ENCODE data around the gene RAET1G. TPM values are rescaled to one million over a fixed set of nuclear protein-coding genes. Genes with fewer than 3 reads are reported as not detected.

The RAET1G gene
- total and polyA plus RNA-seq, 2 experiments from 2014 or later = 8.9 to 15.8 TPM

DNA sequence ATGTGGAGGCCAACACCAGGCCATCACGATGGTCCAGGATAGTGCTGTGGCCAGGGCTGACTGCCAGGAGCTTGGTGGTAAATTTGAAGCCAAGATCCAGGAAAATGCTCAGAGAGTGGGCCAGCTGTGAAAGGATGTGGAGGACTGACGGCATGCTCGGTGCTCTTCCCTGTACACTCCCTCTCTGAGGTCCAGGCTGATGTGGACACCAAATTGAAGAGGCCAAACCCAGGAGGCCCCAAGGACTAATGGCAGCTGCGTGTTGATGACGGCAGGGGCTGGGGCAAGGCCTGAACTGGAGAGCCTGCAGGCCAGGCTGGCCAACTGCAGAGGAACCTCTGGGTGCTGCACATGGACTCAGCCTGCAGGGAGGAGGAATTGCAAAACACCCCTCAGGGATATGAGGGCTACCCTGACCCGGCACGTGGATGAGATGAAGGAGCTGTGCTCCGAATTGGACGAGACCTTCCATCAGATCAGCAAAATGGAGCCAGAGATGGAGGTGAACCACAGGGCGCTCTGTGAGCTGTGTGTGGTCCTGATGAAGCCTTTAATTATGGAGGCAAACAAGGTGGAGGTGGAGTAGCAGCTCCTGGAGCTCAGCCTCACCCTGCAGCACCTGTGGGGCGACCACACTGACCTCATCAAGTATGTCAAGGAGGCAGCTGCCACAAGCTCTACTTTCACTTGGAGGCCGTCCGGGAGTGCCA, 18.1 kb downstream of the RAET1G start:
- H3K27me3 ChIP-seq (replicated peaks; ENCODE audit: insufficient read depth) = no peaks in the 10 kb centered on the region
- TF ChIP-seq EZH2phosphoT487 (IDR thresholded peaks at IDR 0.05; ENCODE audit: insufficient read depth, low read depth) = no peak
- TF ChIP-seq EZH2 (IDR thresholded peaks at IDR 0.05; ENCODE audit: insufficient read depth, poor library complexity, severe bottlenecking) = no peak
- no peak overlapping the region for H3K4me2 ChIP-seq (ENCODE audit: unreplicated experiment)
- H3K79me2 ChIP-seq (ENCODE audit: insufficient read depth) = no peaks in the 10 kb centered on the region
- no peak overlapping the region for H3K9ac ChIP-seq
- no peaks in the 10 kb centered on the region for H3K36me3 ChIP-seq (ENCODE audit: low read depth)
- H3F3A ChIP-seq (ENCODE audit: insufficient read depth) = no peaks in the 10 kb centered on the region
- H3K4me3 ChIP-seq = no peak overlapping the region
- H3K4me1 ChIP-seq (ENCODE audit: insufficient read depth) = no peaks in the 10 kb centered on the region
- no peaks in the 10 kb centered on the region for H3K9me3 ChIP-seq (ENCODE audit: low read depth)
- 83 to 86% methylated on average over 13 of the region's 13 CpGs for WGBS, 2 experiments (ENCODE audit: low coverage in 1 of 2, low lambda C conversion rate in 2 of 2, missing lambda C conversion rate in 2 of 2)
- no peak overlapping the region for H3K27ac ChIP-seq
- no peaks in the 10 kb centered on the region for H4K20me1 ChIP-seq (ENCODE audit: insufficient read depth)
- no peak for DNase-seq
- H3K9me2 ChIP-seq (ENCODE audit: insufficient read depth) = no peaks in the 10 kb centered on the region
- in situ Hi-C loops (cut with MboI) = no loop called here
- no peak overlapping the region for H2AFZ ChIP-seq

DNA sequence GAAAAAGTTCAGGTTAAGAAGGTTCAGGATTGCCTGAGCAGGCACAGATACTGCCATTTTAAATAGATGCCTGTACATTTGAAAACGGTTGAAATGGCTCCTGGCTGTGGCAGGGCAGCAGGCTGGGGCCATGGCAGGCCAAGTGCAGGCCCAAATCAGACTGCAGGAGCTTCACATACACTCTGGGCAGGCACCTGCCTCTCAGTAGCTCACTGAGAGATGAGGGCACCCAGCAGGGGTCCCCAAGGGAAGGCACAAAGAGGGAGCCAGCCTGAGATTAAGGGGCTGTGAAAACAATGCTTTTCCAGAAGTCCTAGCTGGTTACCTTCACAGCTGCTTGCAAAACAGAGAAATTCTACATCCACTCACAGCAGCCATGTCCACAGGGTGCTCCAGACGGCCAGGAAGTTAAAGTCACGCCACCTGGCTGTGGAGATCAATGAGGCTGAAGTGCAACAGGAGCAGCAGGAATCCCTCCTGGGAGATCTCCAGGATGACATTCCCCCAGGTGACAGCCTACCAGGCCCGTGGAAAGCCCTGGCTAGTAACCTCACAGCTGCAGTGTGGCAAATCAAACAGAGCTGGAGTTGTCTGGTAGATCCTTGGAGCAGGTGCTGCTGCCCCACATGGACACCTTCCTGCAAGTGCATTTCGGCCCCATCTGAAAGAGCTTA, 18.8 kb downstream of the RAET1G start:
- no peak overlapping the region for H3K9ac ChIP-seq
- H3K79me2 ChIP-seq (ENCODE audit: insufficient read depth) = no peaks in the 10 kb centered on the region
- DNase-seq = no peak
- H3K9me2 ChIP-seq (ENCODE audit: insufficient read depth) = no peaks in the 10 kb centered on the region
- TF ChIP-seq EZH2 (IDR thresholded peaks at IDR 0.05; ENCODE audit: insufficient read depth, poor library complexity, severe bottlenecking) (no peak), EZH2phosphoT487 (IDR thresholded peaks at IDR 0.05; ENCODE audit: insufficient read depth, low read depth) (no peak)
- H3K27ac ChIP-seq = no peak overlapping the region
- H3K4me1 ChIP-seq (ENCODE audit: insufficient read depth) = no peaks in the 10 kb centered on the region
- no peaks in the 10 kb centered on the region for H3F3A ChIP-seq (ENCODE audit: insufficient read depth)
- no peaks in the 10 kb centered on the region for H3K36me3 ChIP-seq (ENCODE audit: low read depth)
- no peaks in the 10 kb centered on the region for H3K9me3 ChIP-seq (ENCODE audit: low read depth)
- H2AFZ ChIP-seq = no peak overlapping the region
- H3K4me3 ChIP-seq = no peak overlapping the region
- in situ Hi-C loops (cut with MboI) = no loop called here
- no peaks in the 10 kb centered on the region for H4K20me1 ChIP-seq (ENCODE audit: insufficient read depth)
- H3K4me2 ChIP-seq (ENCODE audit: unreplicated experiment) = no peak overlapping the region
- H3K27me3 ChIP-seq (replicated peaks; ENCODE audit: insufficient read depth) = no peaks in the 10 kb centered on the region
- 62 to 67% methylated on average over 5 of the region's 5 CpGs for WGBS, 2 experiments (ENCODE audit: low coverage in 1 of 2, low lambda C conversion rate in 2 of 2, missing lambda C conversion rate in 2 of 2)

DNA sequence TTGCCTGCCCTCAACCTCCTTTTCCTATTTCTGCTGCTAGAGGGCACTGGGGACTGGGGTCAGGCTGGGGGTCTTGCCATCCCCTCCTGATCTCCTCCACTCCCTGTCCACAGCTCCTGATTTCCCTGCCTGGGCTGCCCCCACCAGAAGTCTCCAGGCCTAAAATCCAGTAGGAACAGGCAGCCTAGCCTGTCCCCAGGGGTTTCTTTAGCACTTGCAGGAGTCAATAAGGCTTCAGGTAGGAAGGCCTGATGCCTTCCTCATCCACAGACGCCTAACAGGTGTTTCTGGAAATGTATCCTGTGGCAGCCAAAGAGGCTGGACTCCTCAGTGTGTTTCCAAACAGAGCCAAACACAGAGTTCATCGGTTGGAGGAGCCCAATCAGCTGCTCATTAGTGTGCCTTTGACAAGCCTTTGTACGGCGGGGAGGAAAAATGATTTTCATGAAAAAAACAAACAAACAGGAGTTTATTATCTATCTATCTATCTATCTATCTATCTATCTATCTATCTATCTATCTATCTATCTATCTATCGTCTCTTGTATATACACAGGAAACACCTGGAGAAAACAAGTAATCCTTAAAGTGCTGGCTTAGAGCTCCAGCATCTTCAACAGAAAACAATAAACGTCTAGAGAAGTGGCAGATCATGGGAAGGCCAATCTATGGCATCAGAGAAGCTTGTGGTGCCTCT, 21.3 kb downstream of the RAET1G start:
- TF ChIP-seq EZH2phosphoT487 (IDR thresholded peaks at IDR 0.05; ENCODE audit: insufficient read depth, low read depth) = no peak
- no peak for TF ChIP-seq EZH2 (IDR thresholded peaks at IDR 0.05; ENCODE audit: insufficient read depth, poor library complexity, severe bottlenecking)
- Histone ChIP-seq H3K9me3 (ENCODE audit: low read depth) (no peaks in the 10 kb centered on the region), H3K9ac (no peak overlapping the region), H3K79me2 (ENCODE audit: insufficient read depth) (no peaks in the 10 kb centered on the region), H3K4me2 (ENCODE audit: unreplicated experiment) (no peak overlapping the region), H3F3A (ENCODE audit: insufficient read depth) (peaks cover 15% of the 10 kb centered on the region), H3K27me3 (replicated peaks; ENCODE audit: insufficient read depth) (no peaks in the 10 kb centered on the region), H3K36me3 (ENCODE audit: low read depth) (no peaks in the 10 kb centered on the region), H3K27ac (no peak overlapping the region), H3K4me1 (ENCODE audit: insufficient read depth) (peaks cover 13% of the 10 kb centered on the region), H3K4me3 (no peak overlapping the region), H2AFZ (no peak overlapping the region), H3K9me2 (ENCODE audit: insufficient read depth) (no peaks in the 10 kb centered on the region), H4K20me1 (ENCODE audit: insufficient read depth) (no peaks in the 10 kb centered on the region)
- WGBS, 2 experiments (ENCODE audit: low coverage in 1 of 2, low lambda C conversion rate in 2 of 2, missing lambda C conversion rate in 2 of 2) = 83 to 91% methylated on average over 6 of the region's 6 CpGs
- in situ Hi-C loops (cut with MboI) = no loop called here
- no peak for DNase-seq

DNA sequence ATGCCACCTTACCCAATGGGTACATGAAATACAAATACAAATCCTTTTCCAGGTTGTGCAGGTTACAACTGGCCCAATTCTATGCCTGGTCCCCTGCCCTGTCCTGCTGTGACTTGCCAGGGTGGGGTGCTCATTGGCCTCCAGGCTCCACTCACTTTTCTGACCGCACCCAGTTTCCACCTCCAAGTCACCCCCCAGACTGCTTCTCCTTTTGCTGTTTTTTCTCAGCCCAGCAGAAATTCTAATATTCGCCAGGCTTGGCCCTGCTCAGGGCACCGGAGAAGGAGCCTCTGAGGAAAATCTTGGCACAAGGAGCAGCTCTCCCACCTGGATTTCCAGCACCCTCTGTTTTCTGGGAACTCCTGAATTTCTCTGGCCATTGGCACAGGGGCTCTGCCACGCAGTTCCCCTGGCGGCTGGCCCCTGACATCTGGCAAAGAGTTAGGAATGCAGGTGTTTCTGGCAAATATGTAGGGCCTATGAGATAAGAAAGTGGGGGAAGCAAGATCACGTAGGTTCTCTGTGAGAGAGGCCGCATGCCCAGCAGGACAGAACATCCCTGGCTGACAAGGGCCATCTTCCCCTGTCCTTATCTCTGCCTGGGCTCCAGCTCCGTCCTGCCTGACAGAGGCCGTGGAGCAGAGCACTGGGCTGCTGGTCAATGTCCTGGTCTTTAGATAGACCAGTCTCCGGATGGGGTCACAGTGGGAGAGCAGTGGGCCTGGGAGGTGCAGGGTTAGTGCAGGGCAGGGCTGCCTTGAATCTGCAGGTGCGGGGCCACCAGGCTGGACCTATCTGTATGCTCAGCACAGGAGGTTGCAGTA, 22.1 kb downstream of the RAET1G start:
- Histone ChIP-seq H4K20me1 (ENCODE audit: insufficient read depth) (no peaks in the 10 kb centered on the region), H3K9ac (no peak overlapping the region), H3K4me2 (ENCODE audit: unreplicated experiment) (no peak overlapping the region), H3K9me3 (ENCODE audit: low read depth) (no peaks in the 10 kb centered on the region), H3K79me2 (ENCODE audit: insufficient read depth) (no peaks in the 10 kb centered on the region), H3K36me3 (ENCODE audit: low read depth) (no peaks in the 10 kb centered on the region), H3K4me3 (no peak overlapping the region), H3K27ac (no peak overlapping the region), H3F3A (ENCODE audit: insufficient read depth) (peaks cover 22% of the 10 kb centered on the region), H2AFZ (no peak overlapping the region), H3K27me3 (replicated peaks; ENCODE audit: insufficient read depth) (no peaks in the 10 kb centered on the region), H3K9me2 (ENCODE audit: insufficient read depth) (no peaks in the 10 kb centered on the region), H3K4me1 (ENCODE audit: insufficient read depth) (peaks cover 21% of the 10 kb centered on the region)
- in situ Hi-C loops (cut with MboI) = no loop called here
- no peak for DNase-seq
- no peak for TF ChIP-seq EZH2phosphoT487 (IDR thresholded peaks at IDR 0.05; ENCODE audit: insufficient read depth, low read depth)
- 92% methylated on average over 11 of the region's 11 CpGs for WGBS, 2 experiments (ENCODE audit: low coverage in 1 of 2, low lambda C conversion rate in 2 of 2, missing lambda C conversion rate in 2 of 2)
